IMR-90 (cell line): ENCODE data around the gene PRMT7. TPM values are rescaled to one million over a fixed set of nuclear protein-coding genes. Genes with fewer than 3 reads are reported as not detected.

Experiments
- ATAC-seq: fragments of 200-7000 bp; cut with Tn5 transposase; 2 replicates; pipeline ENCODE4 v1.9.1; 2020; ENCODE audit warnings: low read depth, mild to moderate bottlenecking, moderate library complexity
- BruUV-seq: library from RNA; stranded (reverse); fragments of 400-500 nt; replicated peaks from 2 replicates; lab custom pipeline; 2021; lab: Mats Ljungman, UMichigan
- CTCF ChIA-PET: fragments of 300-600 bp; formaldehyde crosslinking; extraction: SDS; loops from one replicate; lab custom pipeline; 2021; ENCODE audit warnings: antibody characterized with exemption; lab: Yijun Ruan, JAX
- POLR2A ChIA-PET: fragments of 300-600 bp; sonication (Branson Sonifier 250); formaldehyde crosslinking; loops from one replicate; lab custom pipeline; 2022; ENCODE audit warnings: antibody characterized with exemption; ENCODE audit not compliant: unreplicated experiment; lab: Charles Lee
- DNase-seq: peaks from one replicate; pipeline ENCODE4 v3.0.0; 2013
- H2AFZ ChIP-seq: replicated peaks from 2 replicates; pipeline ENCODE3; 2013; ENCODE audit warnings: low read length, mild to moderate bottlenecking; ENCODE audit not compliant: poor library complexity
- H2AK5ac ChIP-seq: 2 replicates; pipeline ENCODE4 v1.6.1; 2013; ENCODE audit warnings: low read depth, low read length, inconsistent platforms
- H2AK9ac ChIP-seq: replicated peaks from 2 replicates; pipeline ENCODE3; 2013; ENCODE audit warnings: mild to moderate bottlenecking, low read depth, low read length, moderate library complexity; ENCODE audit not compliant: poor library complexity
- H2BK120ac ChIP-seq: 2 replicates; pipeline ENCODE4 v1.6.1; 2013; ENCODE audit warnings: low read depth, low read length, inconsistent platforms
- H2BK15ac ChIP-seq: 3 replicates; pipeline ENCODE4 v1.6.1; 2013; ENCODE audit warnings: low read depth, low read length, inconsistent platforms
- H2BK20ac ChIP-seq: 2 replicates; pipeline ENCODE4 v1.6.1; 2013; ENCODE audit warnings: low read depth, mild to moderate bottlenecking, inconsistent platforms, low read length, moderate library complexity
- H2BK5ac ChIP-seq: 2 replicates; pipeline ENCODE4 v1.6.1; 2013; ENCODE audit warnings: mild to moderate bottlenecking, low read depth, low read length, inconsistent platforms; ENCODE audit not compliant: poor library complexity, severe bottlenecking
- H3K14ac ChIP-seq: replicated peaks from 2 replicates; pipeline ENCODE4 v1.6.1; 2013; ENCODE audit warnings: low read depth, low read length, inconsistent platforms
- H3K18ac ChIP-seq: 2 replicates; pipeline ENCODE4 v1.6.1; 2013; ENCODE audit warnings: low read depth, low read length, control low read depth
- H3K23ac ChIP-seq: 2 replicates; pipeline ENCODE4 v1.6.1; 2013; ENCODE audit warnings: low read depth, low read length, inconsistent platforms
- H3K27ac ChIP-seq: 2 replicates; pipeline ENCODE4 v1.5.1; 2013; ENCODE audit warnings: mild to moderate bottlenecking, control low read depth, low read length; ENCODE audit not compliant: insufficient read depth
- H3K27me3 ChIP-seq: 2 replicates; pipeline ENCODE4 v1.6.1; 2013; ENCODE audit warnings: low read length; ENCODE audit not compliant: control insufficient read depth, insufficient read depth
- H3K36me3 ChIP-seq: 2 replicates; pipeline ENCODE4 v1.6.1; 2013; ENCODE audit warnings: low read length, mixed read lengths; ENCODE audit not compliant: control insufficient read depth, insufficient read depth
- H3K4ac ChIP-seq: 2 replicates; pipeline ENCODE4 v1.6.1; 2013; ENCODE audit warnings: low read depth, low read length, inconsistent platforms
- H3K4me1 ChIP-seq: 2 replicates; pipeline ENCODE4 v1.6.1; 2013; ENCODE audit warnings: low read length, mixed read lengths; ENCODE audit not compliant: control insufficient read depth, insufficient read depth
- H3K4me2 ChIP-seq: 2 replicates; pipeline ENCODE4 v1.6.1; 2013; ENCODE audit warnings: low read depth, mild to moderate bottlenecking, control low read depth, low read length, moderate library complexity
- H3K4me3 ChIP-seq: 2 replicates; pipeline ENCODE4 v1.5.1; 2013; ENCODE audit warnings: low read depth, mild to moderate bottlenecking, control low read depth, low read length, moderate library complexity; ENCODE audit not compliant: insufficient read depth
- H3K56ac ChIP-seq: 2 replicates; pipeline ENCODE4 v1.6.1; 2013; ENCODE audit warnings: low read length, inconsistent platforms; ENCODE audit not compliant: insufficient read depth; ENCODE audit errors: extremely low read depth
- H3K79me1 ChIP-seq, 2 experiments: 2 replicates each; pipeline ENCODE4 v1.6.1; 2013; ENCODE audit warnings: low read length in 2 of 2, inconsistent platforms in 1 of 2, low read depth in 1 of 2
- H3K9ac ChIP-seq: 2 replicates; pipeline ENCODE4 v1.6.1; 2013; ENCODE audit warnings: low read depth, low read length, control low read depth
- H3K9me1 ChIP-seq: 2 replicates; pipeline ENCODE4 v1.6.1; 2013; ENCODE audit warnings: low read length, inconsistent platforms; ENCODE audit not compliant: insufficient read depth
- H3K9me3 ChIP-seq: 2 replicates; pipeline ENCODE4 v1.6.1; 2013; ENCODE audit warnings: low read length; ENCODE audit not compliant: control insufficient read depth, insufficient read depth
- H4K20me1 ChIP-seq: 2 replicates; pipeline ENCODE4 v1.6.1; 2013; ENCODE audit warnings: low read length, inconsistent platforms; ENCODE audit not compliant: insufficient read depth
- H4K5ac ChIP-seq: 2 replicates; pipeline ENCODE4 v1.6.1; 2013; ENCODE audit warnings: mild to moderate bottlenecking, low read depth, low read length, control low read depth
- H4K8ac ChIP-seq, 2 experiments: 2 replicates each; pipeline ENCODE4 v1.6.1; 2013; ENCODE audit warnings: low read depth in 2 of 2, low read length in 2 of 2, control low read depth in 1 of 2, inconsistent platforms in 1 of 2
- H4K91ac ChIP-seq: 2 replicates; pipeline ENCODE4 v1.6.1; 2013; ENCODE audit warnings: low read depth, low read length, inconsistent platforms; ENCODE audit not compliant: insufficient read depth
- MXI1 ChIP-seq: IDR thresholded peaks from 2 replicates; pipeline ENCODE4 v1.6.1; 2012; ENCODE audit warnings: low read depth, mild to moderate bottlenecking, low read length, moderate library complexity, borderline replicate concordance
- POLR2A ChIP-seq: IDR thresholded peaks from 2 replicates; pipeline ENCODE4 v1.6.1; 2012; ENCODE audit warnings: mild to moderate bottlenecking, low read depth, low read length
- RCOR1 ChIP-seq: IDR thresholded peaks from 2 replicates; pipeline ENCODE4 v1.6.1; 2012; ENCODE audit warnings: mild to moderate bottlenecking, low read length, improper control_type of control experiment; ENCODE audit not compliant: insufficient replicate concordance
- SMC3 ChIP-seq: fragments of 150-350 bp; IDR thresholded peaks from 2 replicates; pipeline ENCODE4 v1.6.1; 2016; ENCODE audit warnings: low read depth, mild to moderate bottlenecking, antibody characterized with exemption, low read length, moderate library complexity
- WGBS, 2 experiments: methylation state at CpG; one replicate each; pipeline versions ENCODE4 v1.1.5 to v1.1.7; 2013; ENCODE audit warnings: missing lambda C conversion rate in 2 of 2; ENCODE audit not compliant: insufficient read length in 1 of 2; ENCODE audit errors: extremely low coverage in 2 of 2; 5-methylcytosine and 5-hydroxymethylcytosine counted together
- dilution Hi-C: fragments of 300-500 bp; cut with HindIII; formaldehyde crosslinking; loops from one replicate; pipeline ENCODE4 v1.14.3; 2018; ENCODE audit warnings: low sequenced_read_pairs; ENCODE audit not compliant: unreplicated experiment
- in situ Hi-C: fragments of 300-500 bp; cut with MboI; formaldehyde crosslinking; loops from 3 replicates; pipeline ENCODE4 v1.14.3; 2019; ENCODE audit warnings: low sequenced_read_pairs, inconsistent platforms, mixed read lengths
- intact Hi-C: fragments of 100-400 bp; cut with micrococcal nuclease; formaldehyde crosslinking; loops from 2 replicates; pipeline ENCODE4 v1.10.0; 2022
- polyA plus RNA-seq, 3 experiments: library from polyadenylated mRNA; depleted of rRNA; stranded (reverse); fragments of >200 nt; gene quantifications; 2 replicates each; pipeline ENCODE4 v1.2.3, GENCODE V29; 2012; ENCODE audit warnings: low replicate concordance in 1 of 3
- total RNA-seq: library from RNA; depleted of rRNA; stranded (reverse); fragments of >200 nt; gene quantifications from 2 replicates; pipeline ENCODE4 v1.2.3, GENCODE V29; 2012
- TF ChIP-seq, protein P1 (sequence below): fragments of 150-350 bp; IDR thresholded peaks from 2 replicates; pipeline ENCODE4 v1.6.1; 2016; ENCODE audit warnings: low read depth, mild to moderate bottlenecking, low read length, moderate library complexity, borderline replicate concordance

PRMT7 gene
- total and polyA plus RNA-seq, 2 of the 4 experiments (the other 2 are of a cell fraction) = 63.1 to 68.6 TPM

GRCh38 chr16:68393333-68393732 lies 82.5 kb downstream of the PRMT7 start:
- Histone ChIP-seq H3K27me3 (peaks cover 30% of the 10 kb centered on the region), H2AK9ac (no peak overlapping the region), H3K36me3 (no peaks in the 10 kb centered on the region), H3K4ac (no peak overlapping the region), H3K9ac (no peak overlapping the region), H2BK5ac (no peak overlapping the region), H4K20me1 (peaks cover 4% of the 10 kb centered on the region; the same call in 1 of the 2 replicates), H3K23ac (no peak overlapping the region), H3K79me1 (no peaks in the 10 kb centered on the region), H3K14ac (no peak overlapping the region), H2AFZ (no peak overlapping the region), H2BK15ac (no peak overlapping the region), H3K18ac (no peak overlapping the region), H3K4me1 (no peaks in the 10 kb centered on the region), H3K4me2 (no peak overlapping the region), H3K56ac (no peak overlapping the region), H3K4me3 (no peak overlapping the region), H3K9me3 (no peaks in the 10 kb centered on the region), H3K27ac (no peak overlapping the region), H3K9me1 (no peaks in the 10 kb centered on the region), H2BK120ac (no peak overlapping the region), H4K5ac (no peak overlapping the region), H4K8ac (no peak overlapping the region), H2AK5ac (no peak overlapping the region), H2BK20ac (no peak overlapping the region), H4K91ac (no peak overlapping the region)
- no peak for DNase-seq
- BruUV-seq = no TSS peak
- in situ Hi-C loops (no loop called here), dilution Hi-C loops (no loop called here), intact Hi-C loops (no loop called here)
- no peak for ATAC-seq
- TF ChIP-seq MXI1 (no peak), POLR2A (no peak), SMC3 (no peak), RCOR1 (no peak)
- TF ChIP-seq, protein P1, sequence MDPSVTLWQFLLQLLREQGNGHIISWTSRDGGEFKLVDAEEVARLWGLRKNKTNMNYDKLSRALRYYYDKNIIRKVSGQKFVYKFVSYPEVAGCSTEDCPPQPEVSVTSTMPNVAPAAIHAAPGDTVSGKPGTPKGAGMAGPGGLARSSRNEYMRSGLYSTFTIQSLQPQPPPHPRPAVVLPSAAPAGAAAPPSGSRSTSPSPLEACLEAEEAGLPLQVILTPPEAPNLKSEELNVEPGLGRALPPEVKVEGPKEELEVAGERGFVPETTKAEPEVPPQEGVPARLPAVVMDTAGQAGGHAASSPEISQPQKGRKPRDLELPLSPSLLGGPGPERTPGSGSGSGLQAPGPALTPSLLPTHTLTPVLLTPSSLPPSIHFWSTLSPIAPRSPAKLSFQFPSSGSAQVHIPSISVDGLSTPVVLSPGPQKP = no peak
- 50% methylated on average over 2 of the region's 3 CpGs; no CpG with 5 or more reads in 1 of the 2 experiments for WGBS, 2 experiments
- ChIA-PET CTCF (interaction anchor here (1.4 kb wide), 1 partner anchor 128 kb away, joined by 3 read pairs; no protein-coding TSS in a partner anchor), POLR2A (no interaction called here)
